ENCODE results near the gene COA8.

The COA8 gene

GRCh38 chr14:103526247-103526913 is 36.4 kb upstream of the COA8 start:
- no peak for DNase-seq

- no peak for DNase-seq
Measured at GRCh38 chr14:103526914-103527248, 35.9 kb upstream of the COA8 start.

GRCh38 chr14:103527408-103528145 is 35.2 kb upstream of the COA8 start:
- DNase-seq, result no peak

- no peak for DNase-seq
Measured at GRCh38 chr14:103528146-103528586, 34.6 kb upstream of the COA8 start.

- DNase-seq, result peak; percentile 80
Measured at GRCh38 chr14:103528587-103529382, 34.0 kb upstream of the COA8 start, which contains the start of gene TRMT61A. Gene TRMT61A, plus strand, starts transcription at chr14:103529196. Its CDS starts 783 bp downstream, at chr14:103529979.

- DNase-seq, result no peak
Measured at GRCh38 chr14:103529383-103530365, 33.1 kb upstream of the COA8 start.

GRCh38 chr14:103530390-103530789 is 32.4 kb upstream of the COA8 start:
- no peak for DNase-seq

GRCh38 chr14:103530831-103531230 is 31.9 kb upstream of the COA8 start:
- no peak for DNase-seq

- no peak for DNase-seq
Measured at GRCh38 chr14:103531421-103532215, 31.1 kb upstream of the COA8 start.

GRCh38 chr14:103532216-103533136 is 30.3 kb upstream of the COA8 start:
- no peak for DNase-seq

- DNase-seq, result no peak
Measured at GRCh38 chr14:103533137-103533998, 29.4 kb upstream of the COA8 start.

GRCh38 chr14:103533999-103534575 is 28.7 kb upstream of the COA8 start:
- no peak for DNase-seq

GRCh38 chr14:103534576-103535061 is 28.1 kb upstream of the COA8 start:
- DNase-seq, result no peak

GRCh38 chr14:103535081-103535890 is 27.5 kb upstream of the COA8 start:
- DNase-seq, result no peak

- no peak for DNase-seq
Measured at GRCh38 chr14:103535891-103536565, 26.7 kb upstream of the COA8 start.

- DNase-seq, result no peak
Measured at GRCh38 chr14:103536693-103537092, 26.1 kb upstream of the COA8 start.
